GM18520 (cell line): ENCODE results near the gene RAB13.
A peak's percentile ranks its signal among the peaks of the same experiment; 100 is the strongest.
"Not testable (repeated sequence)": the region's sequence is repeated elsewhere in the genome, so short reads cannot be mapped to it uniquely, and the experiment has no call there.

Source experiments
- ATAC-seq: cut with Tn5 transposase; IDR thresholded peaks from one replicate; pipeline ENCODE4 v1.9.1; 2021; ENCODE audit not compliant: unreplicated experiment

RAB13 gene

GRCh38 chr1:153985941-153986761 is at the start of gene RAB13:
Gene RAB13 (minus strand): TSS chr1:153986339. CDS start chr1:153986236, 103 bp downstream.
- no peak for ATAC-seq

GRCh38 chr1:154033697-154034096 is 47.6 kb upstream of the RAB13 start:
- ATAC-seq, result not testable (repeated sequence)

- no peak for ATAC-seq
Observed at GRCh38 chr1:154019940-154020339, 33.8 kb upstream of the RAB13 start.

- no peak for ATAC-seq
Observed at GRCh38 chr1:154019269-154019668, 33.1 kb upstream of the RAB13 start.

- no peak for ATAC-seq
Observed at GRCh38 chr1:154014154-154014907, 28.2 kb upstream of the RAB13 start.

- ATAC-seq, result not testable (repeated sequence)
Observed at GRCh38 chr1:154012543-154012942, 26.4 kb upstream of the RAB13 start.

- ATAC-seq, result no peak
Observed at GRCh38 chr1:154012129-154012528, 26.0 kb upstream of the RAB13 start.

- ATAC-seq, result no peak
Observed at GRCh38 chr1:154006136-154006535, 20.0 kb upstream of the RAB13 start.

- ATAC-seq, result no peak
Observed at GRCh38 chr1:154000420-154000819, 14.3 kb upstream of the RAB13 start.

GRCh38 chr1:153996882-153997281 is 10.7 kb upstream of the RAB13 start:
- ATAC-seq, result not testable (repeated sequence)

- no peak for ATAC-seq
Observed at GRCh38 chr1:153995640-153996039, 9.5 kb upstream of the RAB13 start.

- ATAC-seq, result no peak
Observed at GRCh38 chr1:153995202-153995601, 9.1 kb upstream of the RAB13 start.

- ATAC-seq, result no peak
Observed at GRCh38 chr1:153991806-153992205, 5.7 kb upstream of the RAB13 start.

- no peak for ATAC-seq
Observed at GRCh38 chr1:153991151-153991630, 5.1 kb upstream of the RAB13 start.

GRCh38 chr1:153990468-153991150 is 4.5 kb upstream of the RAB13 start, which contains the start of gene RPS27:
Gene RPS27 (plus strand): TSS chr1:153990762. CDS start chr1:153990797, 35 bp downstream.
- peak; percentile 84 for ATAC-seq

GRCh38 chr1:153987621-153988020 is 1.5 kb upstream of the RAB13 start:
- ATAC-seq, result no peak

GRCh38 chr1:153985341-153985912 is 712 bp downstream of the RAB13 start:
- no peak for ATAC-seq

- no peak for ATAC-seq
Observed at GRCh38 chr1:153984123-153984894, 1.8 kb downstream of the RAB13 start.

GRCh38 chr1:153981735-153982134 is 4.4 kb downstream of the RAB13 start:
- ATAC-seq, result not testable (repeated sequence)

- ATAC-seq, result not testable (repeated sequence)
Observed at GRCh38 chr1:153979091-153979490, 7.0 kb downstream of the RAB13 start.
